Endometrial microvascular endothelial cells (primary cell): ENCODE results near the gene SYNPO2L. TPM values are rescaled to one million over a fixed set of nuclear protein-coding genes. Genes with fewer than 3 reads are reported as not detected.
"Not testable (repeated sequence)": the region's sequence is repeated elsewhere in the genome, so short reads cannot be mapped to it uniquely, and the experiment has no call there.

Source experiments
- in situ Hi-C: cut with HindIII; loops from 2 replicates; pipeline ENCODE4 v1.10.0; 2017; ENCODE audit warnings: low sequenced_read_pairs, low pct_unique_long_range_greater_than_20kb; ENCODE audit errors: inconsistent ontology term
- total RNA-seq: library from RNA; depleted of rRNA; stranded (reverse); fragments of >200 nt; gene quantifications from one replicate; pipeline ENCODE4 v1.2.3, GENCODE V29; 2015; ENCODE audit errors: inconsistent ontology term

The SYNPO2L gene, protein sequence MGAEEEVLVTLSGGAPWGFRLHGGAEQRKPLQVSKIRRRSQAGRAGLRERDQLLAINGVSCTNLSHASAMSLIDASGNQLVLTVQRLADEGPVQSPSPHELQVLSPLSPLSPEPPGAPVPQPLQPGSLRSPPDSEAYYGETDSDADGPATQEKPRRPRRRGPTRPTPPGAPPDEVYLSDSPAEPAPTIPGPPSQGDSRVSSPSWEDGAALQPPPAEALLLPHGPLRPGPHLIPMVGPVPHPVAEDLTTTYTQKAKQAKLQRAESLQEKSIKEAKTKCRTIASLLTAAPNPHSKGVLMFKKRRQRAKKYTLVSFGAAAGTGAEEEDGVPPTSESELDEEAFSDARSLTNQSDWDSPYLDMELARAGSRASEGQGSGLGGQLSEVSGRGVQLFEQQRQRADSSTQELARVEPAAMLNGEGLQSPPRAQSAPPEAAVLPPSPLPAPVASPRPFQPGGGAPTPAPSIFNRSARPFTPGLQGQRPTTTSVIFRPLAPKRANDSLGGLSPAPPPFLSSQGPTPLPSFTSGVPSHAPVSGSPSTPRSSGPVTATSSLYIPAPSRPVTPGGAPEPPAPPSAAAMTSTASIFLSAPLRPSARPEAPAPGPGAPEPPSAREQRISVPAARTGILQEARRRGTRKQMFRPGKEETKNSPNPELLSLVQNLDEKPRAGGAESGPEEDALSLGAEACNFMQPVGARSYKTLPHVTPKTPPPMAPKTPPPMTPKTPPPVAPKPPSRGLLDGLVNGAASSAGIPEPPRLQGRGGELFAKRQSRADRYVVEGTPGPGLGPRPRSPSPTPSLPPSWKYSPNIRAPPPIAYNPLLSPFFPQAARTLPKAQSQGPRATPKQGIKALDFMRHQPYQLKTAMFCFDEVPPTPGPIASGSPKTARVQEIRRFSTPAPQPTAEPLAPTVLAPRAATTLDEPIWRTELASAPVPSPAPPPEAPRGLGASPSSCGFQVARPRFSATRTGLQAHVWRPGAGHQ
- total RNA-seq, result not detected

DNA sequence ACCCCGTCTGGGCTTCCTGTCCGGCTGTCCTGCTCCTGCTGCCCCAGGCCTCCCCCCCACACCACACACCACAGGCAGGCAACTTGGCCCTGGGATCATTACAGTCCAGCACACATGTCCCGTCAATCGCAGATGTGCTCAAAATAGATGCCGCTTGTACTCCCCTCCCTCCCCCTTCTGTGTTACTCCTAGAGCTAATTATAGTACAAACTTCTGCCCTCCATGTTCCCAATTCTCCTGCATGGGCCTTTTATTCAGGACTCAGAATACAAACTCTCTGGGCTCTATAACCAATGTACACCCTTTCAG, at the start of gene SYNPO2L:
Gene SYNPO2L (minus strand): TSS at position 40 of the 309 bp plus-strand sequence. CDS start 107 bp downstream, outside the sequence.
- in situ Hi-C loops, result no loop called here

DNA sequence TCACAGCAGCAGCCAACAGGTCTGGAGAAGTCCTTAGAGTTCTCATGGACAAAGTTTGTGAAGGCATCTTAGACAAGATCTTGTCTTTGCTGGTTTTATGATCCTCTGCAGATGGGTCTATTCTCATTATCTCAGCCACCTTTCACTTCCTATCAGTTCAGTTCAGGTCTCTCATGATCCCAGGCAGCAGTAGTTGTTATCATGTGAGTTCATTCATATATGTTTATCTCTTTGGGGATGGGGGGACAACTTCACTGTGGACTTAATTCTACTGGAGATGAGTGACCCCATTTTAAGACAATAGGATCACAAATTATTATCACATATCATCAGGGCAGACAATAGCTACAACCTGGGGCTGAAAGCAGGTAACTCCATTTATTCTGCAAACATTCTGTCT, 48.1 kb upstream of the SYNPO2L start:
- in situ Hi-C loops, result not testable (repeated sequence)

DNA sequence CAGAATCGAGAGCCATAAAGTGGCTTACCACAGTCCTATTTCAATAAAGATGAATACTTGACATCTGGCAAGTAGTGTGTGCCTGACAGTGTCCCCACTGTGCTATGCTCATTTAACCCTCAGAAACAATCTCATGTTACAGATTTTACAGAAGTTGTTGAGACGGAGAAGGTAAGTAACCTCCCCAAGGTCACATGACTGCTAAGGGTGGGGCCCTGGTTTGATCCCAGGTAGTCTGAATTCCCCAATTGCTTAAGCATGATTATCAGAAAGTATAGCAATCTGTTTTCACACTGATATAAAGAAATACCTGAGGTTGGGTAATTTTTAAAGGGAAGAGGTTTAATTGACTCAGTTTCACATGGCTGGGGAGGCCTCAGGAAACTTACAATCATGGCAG, 43.0 kb upstream of the SYNPO2L start:
- in situ Hi-C loops, result not testable (repeated sequence)

DNA sequence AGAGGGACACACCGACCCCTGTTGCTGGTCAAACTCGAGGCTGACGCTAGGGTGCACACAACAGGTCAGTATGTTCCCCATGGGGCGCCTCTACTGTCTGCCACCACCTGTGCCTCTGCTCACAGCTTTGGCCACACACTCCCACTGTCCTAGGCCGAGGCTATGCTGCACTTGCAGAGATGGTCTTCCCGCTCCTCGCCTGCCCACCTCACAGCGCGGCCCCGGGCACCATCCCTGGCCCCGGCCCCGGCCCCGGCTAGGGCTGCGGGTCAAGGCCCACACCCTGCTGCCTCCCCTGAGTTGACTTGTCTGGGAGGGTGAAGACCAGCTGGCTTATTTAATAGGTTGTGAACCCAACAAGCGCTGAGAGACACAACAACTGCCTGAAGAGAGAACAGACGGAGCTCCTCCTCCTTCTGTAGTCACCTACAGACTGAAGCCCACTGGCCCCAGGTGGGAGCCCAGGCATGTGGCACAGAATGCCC, 41.9 kb upstream of the SYNPO2L start, which contains the start of gene AGAP5:
Gene AGAP5 (minus strand): TSS at position 435 of the 485 bp plus-strand sequence. CDS start 354 bp downstream, at position 81.
- in situ Hi-C loops, result not testable (repeated sequence)

DNA sequence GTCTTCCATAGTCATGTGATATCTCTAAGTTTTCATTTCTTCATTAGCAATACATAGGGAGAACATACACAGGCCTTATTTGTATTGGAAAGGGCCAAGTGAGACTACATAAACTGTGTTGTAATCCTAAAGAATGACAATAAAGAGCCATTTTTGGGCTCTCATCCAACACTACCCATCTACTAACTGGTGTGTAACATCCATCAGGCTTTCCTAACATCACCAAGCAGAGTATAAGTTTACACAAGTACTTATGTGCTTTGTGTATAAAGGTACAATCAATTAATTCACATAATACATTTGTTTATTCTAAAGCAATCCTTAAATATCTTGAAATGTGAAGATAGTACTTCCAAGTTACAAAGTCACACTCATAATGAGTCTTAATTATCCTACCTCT, 39.5 kb upstream of the SYNPO2L start:
- in situ Hi-C loops, result not testable (repeated sequence)

DNA sequence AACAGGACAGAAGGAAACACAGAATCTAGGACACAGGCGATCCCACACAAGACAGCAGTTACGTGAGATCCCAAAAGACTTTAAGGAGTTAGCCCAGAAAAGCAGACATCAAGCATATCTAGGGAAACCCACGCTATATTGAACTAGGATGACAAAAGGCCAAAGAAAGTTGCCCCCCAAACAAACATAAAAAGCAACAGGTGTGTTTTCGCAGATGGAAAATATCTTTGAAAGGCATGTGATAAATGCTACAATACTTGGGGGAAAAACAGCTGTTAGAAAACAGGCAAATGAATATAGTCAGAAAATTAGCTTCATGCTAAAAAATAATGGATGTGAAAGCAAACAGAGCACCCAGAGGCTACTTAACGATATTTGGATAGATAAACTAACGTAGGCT, 34.9 kb upstream of the SYNPO2L start:
- in situ Hi-C loops, result not testable (repeated sequence)

DNA sequence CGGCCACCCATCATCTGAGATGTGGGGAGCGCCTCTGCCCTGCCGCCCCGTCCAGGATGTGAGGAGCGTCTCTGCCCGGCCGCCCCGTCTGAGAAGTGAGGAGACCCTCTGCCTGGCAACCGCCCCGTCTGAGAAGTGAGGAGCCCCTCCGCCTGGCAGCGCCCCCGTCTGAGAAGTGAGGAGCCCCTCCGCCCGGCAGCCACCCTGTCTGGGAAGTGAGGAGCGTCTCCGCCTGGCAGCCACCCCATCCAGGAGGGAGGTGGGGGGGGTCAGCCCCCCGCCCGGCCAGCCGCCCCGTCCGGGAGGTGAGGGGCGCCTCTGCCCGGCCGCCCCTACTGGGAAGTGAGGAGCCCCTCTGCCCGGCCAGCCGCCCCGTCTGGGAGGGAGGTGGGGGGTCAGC, 33.8 kb upstream of the SYNPO2L start:
- in situ Hi-C loops, result not testable (repeated sequence)

DNA sequence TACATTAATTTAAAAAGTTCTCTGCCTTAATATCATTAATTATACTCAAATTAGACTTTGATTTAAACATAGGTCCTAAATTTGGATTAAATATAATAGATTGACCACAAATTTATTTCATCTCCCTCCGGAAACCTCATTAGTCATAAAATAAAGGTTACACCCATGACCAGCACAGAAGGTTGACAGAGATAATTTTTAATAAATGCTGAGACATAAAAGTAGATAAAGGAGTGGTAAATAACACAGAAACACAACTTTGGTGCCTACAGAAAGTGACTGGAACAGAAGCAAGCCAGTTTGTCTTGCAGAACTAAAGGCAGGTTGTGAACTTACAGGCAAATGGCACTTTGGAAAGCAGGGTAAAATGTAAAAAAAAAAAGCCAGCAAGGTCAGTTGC, 31.8 kb upstream of the SYNPO2L start:
- in situ Hi-C loops, result not testable (repeated sequence)

DNA sequence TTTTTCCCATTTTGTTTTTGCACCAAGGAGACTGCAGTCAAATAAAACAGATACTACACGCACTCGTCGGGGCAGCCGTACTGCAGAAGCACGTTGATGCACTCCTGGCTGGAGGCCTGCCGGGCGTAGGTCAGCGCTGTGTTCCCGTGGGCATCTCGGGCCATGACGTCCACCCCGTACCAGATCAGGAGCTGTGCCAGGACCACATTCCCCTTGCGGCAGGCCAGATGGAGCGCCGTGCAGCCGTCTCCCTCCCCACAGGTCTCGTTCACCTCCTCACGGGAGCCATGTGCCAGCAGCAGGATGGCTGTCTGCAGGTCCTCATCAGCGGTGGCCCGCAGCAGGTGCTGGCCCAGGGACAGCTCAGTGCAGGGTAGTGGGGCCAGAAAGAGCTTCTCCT, 18.7 kb upstream of the SYNPO2L start:
- in situ Hi-C loops, result not testable (repeated sequence)

DNA sequence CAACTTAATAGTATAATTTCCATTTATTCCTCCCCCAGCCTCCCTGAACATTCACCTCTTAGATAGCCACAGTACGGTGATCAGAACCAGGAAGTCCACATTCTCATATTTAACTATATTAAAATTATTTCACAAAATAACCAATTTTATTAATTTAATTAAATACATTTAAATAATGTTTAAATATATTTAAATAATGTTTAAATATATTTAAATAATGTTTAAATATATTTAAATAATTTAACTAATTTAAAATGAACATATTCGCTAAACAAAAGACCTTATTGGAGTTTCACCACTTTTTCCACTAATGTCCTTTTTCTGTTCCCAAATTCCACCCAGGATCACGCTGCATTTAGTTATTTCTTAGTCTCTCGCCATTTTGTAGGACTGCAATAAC, 12.5 kb upstream of the SYNPO2L start:
- in situ Hi-C loops, result not testable (repeated sequence)

DNA sequence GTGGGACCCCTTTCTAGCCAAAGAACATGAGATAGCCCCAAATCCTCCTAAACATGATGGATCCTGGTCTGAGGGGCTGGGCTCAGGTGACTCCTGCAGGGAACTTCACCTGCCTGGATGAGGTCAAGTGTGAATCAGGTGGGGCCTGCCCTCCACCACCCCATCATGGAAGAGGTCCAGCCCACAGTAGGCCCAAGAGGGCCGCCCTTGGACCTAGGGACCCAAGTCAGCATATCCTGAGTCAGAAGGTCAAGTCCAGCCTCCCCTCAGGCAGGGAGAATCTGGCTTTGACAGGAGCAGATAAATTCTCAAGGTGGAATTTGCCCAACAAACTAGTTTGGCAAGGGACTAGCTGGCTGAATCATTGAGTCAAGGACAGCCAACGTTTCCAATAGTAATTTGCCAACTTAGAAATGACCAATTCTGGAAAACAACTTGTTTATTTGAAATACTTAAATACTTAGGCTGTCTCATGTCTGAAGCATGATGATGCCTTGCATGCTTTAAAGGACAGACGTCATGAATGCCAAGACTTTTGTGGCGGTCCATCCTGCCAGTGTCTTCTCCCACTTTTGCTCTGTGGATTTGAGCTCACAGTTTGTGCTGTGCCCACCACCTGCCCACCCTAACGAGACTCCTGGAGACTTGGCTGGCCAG, 10.5 kb upstream of the SYNPO2L start:
- in situ Hi-C loops, result not testable (repeated sequence)

DNA sequence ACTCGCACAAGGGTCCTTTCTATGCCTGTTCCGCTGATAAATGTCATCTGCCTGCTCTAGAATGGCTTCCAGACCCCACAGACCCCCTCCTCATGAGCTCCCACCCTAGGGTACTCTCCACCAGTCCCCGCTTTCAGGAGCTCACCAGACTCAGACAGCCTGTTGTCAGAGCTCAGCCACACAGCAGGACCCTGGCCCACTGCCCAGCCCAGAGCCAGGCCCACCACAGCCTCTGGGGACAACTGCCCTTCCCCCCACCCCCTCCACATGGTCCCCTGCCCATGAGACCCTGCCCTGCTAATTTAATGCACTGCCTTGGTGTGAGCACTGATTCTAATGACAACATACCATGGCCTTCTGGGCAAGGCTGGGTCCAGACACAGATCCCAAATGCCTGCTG, 9.8 kb upstream of the SYNPO2L start:
- in situ Hi-C loops, result not testable (repeated sequence)

DNA sequence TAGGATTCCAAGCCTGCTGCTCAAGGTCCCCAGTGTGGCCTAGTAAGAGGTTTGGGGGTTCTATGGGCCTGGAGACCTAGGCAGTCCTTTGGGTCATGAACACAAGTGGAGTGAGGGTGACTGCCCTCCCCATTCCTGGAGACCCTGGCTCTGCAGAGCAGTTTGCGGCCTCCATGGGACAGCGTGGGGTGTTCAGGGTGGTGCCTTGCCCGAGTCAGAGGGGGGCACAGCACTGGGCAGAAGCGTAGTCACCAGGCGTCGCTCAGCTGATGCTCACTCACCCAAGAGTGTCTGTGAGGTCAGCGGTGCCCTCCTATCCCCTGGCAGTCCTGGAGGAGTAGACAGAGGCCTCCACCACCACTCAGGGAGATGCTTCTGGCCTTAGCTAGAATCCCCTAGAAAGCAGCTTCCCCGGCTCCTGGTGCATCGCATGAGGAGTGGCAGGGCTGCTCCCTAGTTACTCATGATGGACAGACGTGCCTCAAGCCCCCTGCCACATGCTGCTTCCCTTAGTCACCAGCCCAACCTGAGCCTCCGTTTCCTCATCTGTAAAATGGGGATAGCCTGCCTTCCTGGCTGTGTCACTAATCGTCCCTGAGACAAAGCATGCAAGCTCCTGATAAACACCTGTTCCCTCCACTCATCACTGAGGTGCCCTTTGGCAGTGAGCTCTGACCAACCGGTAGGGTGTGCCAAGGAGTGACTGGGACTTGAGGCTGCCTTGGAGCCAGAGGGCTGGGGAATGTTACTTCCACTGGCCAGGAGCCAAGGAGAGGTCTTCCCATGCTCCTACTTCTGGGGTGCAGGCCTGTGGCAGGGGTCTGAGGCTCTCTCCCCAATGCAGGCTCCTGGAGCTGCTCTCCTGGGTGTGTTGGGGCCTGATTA, 8.6 kb upstream of the SYNPO2L start:
- in situ Hi-C loops, result not testable (repeated sequence)

DNA sequence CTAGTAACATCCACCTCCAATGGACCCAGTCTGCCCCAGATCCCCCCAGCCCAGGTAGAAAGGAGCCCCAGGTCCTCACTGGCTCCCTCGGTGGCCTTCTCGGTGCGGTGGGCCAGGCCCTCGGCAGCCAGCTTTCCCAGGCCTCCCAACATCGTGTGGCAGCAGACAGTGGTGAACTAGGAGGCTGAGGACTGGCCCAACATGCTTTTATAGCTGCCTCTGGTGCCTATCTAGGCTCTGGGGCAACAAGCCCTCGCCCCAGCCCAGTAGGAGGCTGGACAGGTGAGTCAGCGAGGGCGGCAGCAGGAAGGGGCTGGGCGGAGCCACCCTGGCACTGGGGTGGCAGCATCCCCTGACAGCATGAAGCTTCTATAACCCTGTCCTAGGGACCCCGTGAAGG, 7.8 kb upstream of the SYNPO2L start:
- in situ Hi-C loops, result not testable (repeated sequence)

DNA sequence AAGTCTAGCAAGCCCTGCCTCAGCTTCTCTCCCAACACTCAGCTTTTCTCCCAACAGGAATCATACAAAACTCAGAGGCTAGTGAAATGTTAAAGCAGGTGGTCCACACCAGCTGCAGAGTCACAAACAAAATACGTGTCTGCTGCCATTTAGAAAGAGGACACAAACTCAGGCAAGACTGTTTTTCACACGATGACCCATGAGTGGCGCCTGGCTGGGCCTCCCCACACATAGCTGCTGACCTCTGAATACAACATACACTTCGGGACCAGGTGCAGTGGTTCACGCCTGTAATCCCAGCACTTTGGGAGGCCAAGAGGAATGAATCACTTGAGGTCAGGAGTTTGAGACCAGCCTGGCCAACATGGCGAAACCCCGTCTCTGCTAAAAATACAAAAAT, 6.9 kb upstream of the SYNPO2L start:
- in situ Hi-C loops, result not testable (repeated sequence)

DNA sequence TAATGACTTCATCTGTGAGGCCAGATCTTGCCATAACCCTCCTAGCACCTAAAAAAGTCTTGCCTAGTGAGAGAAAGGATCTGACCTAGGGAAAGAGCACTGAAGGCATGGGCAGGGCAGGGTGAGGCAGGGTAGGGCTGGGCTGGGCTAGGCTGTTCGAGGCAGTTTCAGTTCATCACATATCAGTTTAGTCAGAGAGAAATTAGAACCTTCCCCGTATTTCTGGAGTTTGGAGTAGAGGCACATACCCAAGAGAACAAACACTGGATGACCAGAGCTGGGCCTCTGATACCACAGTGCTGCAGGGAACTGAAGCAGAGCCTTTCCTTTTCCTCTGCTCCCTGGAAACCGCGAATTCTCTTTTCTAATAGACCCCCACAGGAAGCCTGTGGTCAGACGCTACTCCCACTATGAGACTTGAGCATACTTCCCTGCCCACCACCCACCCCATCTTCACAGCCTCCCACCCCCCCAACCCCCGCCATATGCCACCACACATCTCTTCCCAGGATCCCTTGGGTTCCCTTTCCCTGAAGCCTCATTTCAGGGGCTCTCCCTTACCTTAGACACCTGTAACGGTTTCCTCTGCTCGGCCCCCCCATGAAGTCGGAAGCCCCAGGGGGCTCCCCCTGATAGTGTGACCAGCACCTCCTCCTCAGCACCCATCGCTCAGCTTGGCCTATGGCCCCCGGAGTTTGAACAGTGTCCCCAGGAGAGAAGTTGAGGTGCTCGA, 406 bp downstream of the SYNPO2L start:
- in situ Hi-C loops, result no loop called here

DNA sequence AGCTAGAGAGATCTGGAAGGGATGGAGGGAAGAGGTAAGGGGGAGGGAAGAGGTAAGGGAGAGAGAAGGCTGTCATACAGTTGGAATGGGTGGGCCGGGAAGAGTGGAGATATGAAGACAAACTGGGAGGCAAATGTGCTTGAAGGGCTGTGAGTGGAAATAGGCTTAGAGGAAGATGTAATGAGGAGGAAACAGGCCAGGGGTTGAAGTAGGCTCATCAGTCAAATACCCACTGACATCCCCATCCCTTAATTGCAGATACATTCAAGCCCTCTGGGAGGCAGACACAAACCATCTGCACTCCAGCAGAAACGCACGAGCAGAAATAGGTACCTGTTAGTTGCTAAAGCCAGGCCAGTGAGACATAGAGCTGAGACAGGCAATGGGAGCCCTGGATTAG, 2.1 kb downstream of the SYNPO2L start:
- in situ Hi-C loops, result no loop called here

DNA sequence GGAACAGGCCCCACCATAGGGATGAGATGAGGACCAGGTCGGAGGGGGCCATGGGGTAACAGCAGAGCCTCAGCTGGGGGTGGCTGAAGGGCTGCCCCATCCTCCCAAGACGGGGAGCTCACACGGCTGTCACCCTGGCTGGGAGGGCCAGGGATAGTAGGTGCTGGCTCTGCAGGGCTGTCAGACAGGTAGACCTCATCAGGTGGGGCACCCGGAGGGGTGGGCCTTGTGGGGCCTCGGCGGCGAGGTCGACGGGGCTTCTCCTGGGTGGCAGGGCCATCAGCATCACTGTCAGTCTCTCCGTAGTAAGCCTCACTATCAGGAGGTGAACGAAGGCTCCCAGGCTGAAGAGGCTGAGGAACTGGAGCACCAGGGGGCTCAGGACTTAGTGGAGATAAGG, 2.6 kb downstream of the SYNPO2L start:
- in situ Hi-C loops, result no loop called here
